Activated CD4-positive, alpha-beta T cell treated with anti-CD3 and anti-CD28 coated beads for 1 hour (primary cell): ENCODE measurements around the gene PTPN9.
"Not testable (repeated sequence)": the region's sequence is repeated elsewhere in the genome, so short reads cannot be mapped to it uniquely, and the experiment has no call there.

ENCODE experiments used
- DNase-seq: peaks from one replicate; pipeline ENCODE4 v3.0.0-alpha.2; 2020

The PTPN9 gene

DNA sequence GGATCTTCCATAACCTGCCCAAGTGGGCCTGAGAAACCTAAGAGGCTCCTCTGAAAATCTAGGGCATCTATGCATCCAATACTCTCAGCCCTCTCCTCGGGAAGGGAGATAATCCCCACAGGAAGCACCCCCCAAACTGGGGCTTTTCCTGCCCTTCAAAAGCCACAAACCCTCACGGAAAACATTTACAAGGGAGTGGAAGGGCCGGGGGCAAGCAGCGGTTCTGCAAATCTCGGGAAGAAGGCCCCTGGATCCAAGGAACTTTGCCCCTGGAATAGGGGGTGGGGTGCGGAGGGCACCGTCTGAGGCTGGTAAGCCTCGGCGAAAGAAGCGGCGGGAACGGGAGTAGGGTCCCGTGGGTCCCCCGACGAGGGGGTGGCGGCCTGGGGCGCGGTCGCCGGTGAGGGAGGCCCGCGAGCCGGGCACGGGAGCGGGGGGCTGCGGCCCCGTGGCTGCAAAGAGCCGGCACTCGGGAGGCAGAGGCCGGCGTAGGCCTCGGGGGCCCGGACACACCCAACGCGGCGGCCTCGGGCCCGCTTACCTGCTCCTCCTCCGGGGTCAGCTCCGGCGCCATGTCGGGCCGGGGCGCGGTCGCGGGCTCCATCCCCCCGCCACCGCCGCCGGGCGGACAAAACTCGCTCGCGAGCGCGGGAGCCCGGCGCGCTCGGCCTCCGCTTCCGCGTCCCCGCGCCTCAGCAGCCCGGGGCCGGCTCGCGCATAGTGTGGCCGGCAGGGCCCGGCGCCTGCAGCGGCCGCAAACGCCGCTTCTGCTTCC is 755 bp downstream of the PTPN9 start:
- DNase-seq: no peak

DNA sequence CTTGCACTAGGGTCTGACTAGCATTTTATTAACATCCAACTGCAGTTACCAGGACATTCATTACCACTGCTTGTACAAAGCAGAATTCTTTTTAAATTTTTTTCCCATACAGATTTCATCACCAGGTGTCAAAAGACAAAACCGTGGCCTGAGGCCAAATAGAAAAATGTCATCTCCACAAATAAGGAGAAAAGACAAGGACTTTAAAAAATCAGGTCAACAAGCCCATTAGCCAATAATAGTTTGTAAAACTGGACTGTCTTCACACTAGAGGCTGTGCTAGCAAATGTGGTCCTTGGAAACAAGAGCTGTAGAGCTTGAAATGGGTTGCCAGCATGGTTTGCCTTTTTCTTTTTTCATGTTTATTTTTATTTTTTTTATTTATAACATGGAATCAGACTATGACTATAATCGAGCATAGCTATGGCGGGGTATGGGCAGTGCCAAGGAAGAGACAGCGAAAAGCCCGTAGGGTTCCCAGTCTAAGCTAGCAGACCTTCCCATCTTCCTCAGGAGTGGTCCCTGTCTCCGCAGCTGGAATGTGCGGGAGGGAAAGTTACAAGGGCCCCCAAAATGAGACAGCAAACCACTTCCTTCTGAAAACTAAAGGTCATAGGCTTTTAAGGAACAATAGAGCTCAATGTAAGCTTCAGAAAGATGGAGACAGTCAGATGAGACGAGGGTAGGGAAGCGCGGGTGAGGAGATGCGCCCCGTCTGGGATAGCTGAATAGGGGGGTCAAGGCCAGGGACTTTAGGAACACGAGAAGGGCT is 1.5 kb downstream of the PTPN9 start:
- no peak for DNase-seq

DNA sequence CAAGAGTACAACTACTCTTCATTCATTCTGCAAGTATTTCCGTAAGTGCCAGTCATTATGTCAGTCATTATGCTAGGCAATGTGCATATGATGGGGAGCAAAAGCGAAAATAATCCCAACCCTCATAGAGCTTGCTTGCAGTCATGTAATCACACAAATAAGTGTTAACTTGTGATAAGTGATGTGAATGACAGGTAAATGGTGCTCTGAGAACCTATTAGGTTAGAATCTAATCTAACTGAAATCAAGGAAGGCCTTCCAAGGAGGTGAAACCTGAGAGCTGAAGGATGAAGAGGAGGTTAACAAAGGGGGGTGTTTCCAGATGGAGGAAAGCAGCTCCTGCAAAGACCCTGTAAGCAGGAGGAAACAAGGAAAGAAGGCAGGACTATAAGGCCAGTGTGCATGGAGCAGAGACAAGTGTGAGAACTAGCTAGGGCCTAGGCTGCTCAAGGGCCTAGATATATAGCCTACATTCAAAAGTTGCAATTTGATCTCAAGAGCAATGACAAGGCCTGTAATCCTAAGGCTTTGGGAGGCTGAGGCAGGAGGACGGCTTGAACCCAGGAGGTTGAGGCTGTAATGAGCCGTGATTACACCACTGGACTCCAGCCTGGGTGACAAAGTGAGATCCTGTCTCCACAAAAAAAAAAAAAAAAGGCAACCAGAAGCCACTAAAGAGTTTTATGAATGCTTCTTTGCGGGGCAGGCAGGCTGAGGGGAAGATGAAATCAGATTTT is 5.3 kb downstream of the PTPN9 start:
- DNase-seq: no peak

DNA sequence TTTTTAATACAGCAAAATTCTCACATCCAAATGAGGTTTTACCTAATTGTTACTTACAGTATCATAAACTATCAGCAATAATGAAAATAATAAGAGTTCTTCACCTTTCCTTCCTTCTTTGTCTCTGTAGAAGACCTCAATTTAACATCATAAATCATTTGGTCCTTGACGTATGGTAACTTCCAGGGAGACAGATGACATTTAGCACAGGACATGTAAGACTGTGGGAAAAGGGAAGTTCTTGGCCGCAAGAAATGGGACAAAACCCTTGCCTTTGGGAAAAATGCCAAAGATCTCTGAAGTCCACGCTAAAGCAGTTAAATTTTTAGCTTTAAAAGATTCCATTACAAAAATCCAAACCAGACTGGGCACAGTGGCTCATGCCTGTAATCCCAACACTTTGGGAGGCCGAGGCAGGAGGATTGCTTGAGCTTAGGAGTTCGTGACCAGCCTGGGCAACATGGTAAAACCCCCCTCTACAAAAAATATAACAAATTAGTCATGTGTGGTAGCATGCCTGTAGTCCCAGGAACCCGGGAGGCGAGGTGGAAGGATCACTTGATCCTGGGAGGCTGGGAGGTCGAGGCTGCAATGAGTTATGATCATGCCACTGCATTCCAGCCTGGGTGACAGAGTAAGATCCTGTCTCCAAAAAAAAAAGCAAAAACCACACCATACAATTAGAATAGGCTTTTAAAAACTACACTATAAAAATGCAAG is 8.8 kb downstream of the PTPN9 start:
- no peak for DNase-seq

DNA sequence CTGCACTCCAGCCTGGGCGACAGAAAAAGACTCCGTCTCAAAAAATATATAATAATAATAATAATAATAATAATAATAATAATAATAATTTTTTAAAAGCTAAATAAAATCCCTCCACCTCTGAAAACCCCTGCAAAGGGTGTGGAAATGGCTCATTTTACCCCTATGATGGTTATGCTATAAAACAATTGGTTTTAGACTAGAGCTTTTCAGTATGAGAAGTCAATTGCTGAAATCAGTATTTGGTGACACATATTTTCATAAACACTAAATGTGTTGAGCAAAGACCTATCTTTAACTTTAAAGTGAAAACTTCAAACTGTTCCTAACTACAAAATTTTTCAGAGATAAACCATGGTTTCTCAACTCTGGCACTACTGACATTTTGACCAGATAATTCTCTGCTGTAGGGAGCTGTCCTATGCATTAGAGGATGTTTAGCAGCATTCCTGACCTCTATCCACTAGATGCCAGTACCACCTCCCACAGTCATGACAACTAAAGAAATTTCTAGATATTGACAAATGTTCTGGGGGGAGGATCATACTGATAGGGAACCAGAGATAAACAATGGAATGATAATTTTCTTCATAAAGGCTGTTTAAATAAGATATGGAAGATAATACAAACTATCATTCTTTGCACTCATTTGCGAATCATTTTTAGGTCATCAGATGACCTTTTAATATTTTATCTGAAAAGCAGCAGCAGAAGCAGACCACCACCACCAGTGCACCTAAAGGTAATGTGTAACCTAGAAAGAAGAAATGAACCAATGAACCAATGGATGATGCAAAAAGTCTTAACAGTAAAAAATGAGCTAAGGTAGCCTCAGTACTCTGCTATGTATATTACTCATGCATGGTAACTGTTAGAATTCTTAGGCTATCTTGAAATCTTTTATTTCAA is 13.8 kb downstream of the PTPN9 start:
- DNase-seq: no peak

DNA sequence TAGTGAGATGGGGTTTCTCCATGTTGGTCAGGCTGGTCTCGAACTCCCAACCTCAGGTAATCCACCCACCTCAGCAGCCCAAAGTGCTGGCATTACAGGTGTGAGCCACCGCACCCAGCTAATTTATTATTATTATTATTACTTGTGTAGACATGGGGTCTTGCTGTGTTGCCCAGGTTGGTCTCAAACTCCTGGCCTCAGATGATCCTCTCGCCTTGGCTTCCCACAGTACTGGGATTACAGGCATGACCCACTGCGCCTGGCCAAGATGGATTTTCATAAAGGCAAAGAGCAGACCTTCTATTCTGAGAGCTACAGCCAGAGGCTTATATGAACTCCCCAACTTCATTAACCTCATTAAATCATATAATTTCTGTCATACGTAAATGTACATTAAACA is 17.2 kb downstream of the PTPN9 start:
- no peak for DNase-seq

DNA sequence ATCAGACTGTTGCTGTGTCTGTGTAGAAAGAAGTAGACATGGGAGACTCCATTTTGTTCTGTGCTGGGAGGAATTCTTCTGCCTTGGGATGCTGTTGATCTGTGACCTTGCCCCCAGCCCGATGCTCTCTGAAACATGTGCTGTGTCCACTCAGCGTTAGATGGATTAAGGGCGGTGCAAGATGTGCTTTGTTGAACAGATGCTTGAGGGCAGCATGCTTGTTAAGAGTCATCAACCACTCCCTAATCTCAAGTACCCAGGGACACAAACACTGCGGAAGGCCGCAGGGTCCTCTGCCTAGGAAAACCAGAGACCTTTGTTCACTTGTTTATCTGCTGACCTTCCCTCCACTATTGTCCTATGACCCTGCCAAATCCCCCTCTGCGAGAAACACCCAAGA is 19.8 kb downstream of the PTPN9 start:
- not testable (repeated sequence) for DNase-seq

DNA sequence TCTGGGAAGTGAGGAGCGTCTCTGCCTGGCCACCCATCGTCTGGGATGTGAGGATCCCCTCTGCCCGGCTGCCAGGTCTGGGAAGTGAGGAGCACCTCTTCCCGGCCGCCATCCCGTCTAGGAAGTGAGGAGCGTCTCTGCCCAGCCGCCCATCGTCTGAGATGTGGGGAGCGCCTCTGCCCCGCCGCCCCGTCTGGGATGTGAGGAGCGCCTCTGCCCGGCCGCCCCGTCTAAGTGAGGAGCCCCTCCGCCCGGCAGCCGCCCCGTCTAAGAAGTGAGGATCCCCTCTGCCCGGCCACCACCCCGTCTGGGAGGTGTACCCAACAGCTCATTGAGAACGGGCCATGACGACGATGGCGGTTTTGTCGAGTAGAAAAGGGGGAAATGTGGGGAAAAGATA is 20.2 kb downstream of the PTPN9 start:
- DNase-seq: not testable (repeated sequence)

DNA sequence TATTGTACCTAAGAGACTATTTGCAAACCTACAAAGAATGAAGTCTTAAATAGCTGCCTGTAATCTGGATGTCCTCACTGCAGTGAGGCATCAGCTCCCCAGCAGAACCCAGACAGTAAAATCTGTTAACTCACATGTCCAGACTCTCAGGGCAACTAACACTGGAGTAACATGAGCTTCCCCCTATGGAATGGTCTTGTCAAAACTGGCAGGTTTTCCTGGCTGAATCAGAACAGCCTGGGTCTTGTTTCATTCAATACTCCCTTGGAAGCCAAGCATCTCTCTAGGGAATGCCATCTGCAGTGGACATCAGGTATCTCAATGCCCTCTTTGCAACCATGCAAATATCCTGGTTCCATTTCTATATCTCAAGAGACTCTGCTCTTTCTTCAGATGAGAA is 24.4 kb downstream of the PTPN9 start:
- no peak for DNase-seq

DNA sequence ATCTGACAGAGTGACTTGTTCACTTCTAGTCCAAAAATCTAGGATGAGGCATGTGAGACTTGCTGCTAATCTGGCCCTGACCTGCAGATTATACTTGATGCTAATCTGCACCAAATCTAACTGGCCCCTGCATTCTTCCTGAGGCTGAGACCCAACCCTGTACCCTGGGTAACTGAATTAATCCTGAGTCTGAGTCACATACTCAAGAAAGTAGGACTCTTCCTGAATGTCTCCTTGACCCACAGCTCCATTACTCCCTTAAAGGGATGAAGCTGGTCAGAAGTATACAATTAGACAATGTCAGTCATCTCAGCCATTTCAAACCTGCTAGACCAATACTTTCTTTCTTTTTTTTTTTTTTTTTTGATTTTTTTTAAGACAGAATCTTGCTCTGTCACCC is 25.5 kb downstream of the PTPN9 start:
- no peak for DNase-seq

DNA sequence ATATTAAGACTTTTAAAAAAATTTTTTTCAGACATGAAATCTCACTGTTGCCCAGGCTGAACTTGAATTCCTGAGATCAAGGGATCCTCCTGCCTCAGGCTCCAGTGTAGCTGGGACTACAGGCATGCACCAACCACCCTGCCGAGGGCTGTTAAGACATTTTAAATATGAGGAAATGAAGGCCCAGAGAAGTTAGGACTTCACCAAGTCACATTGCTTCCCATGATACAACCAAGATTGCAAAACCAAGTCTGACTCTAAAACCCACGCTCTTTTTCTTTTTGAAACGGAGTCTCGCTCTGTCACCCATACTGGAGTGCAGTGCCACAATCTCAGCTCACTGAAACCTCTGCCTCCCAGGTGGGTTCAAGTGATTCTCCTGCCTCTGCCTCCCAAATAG is 28.0 kb downstream of the PTPN9 start:
- no peak for DNase-seq

DNA sequence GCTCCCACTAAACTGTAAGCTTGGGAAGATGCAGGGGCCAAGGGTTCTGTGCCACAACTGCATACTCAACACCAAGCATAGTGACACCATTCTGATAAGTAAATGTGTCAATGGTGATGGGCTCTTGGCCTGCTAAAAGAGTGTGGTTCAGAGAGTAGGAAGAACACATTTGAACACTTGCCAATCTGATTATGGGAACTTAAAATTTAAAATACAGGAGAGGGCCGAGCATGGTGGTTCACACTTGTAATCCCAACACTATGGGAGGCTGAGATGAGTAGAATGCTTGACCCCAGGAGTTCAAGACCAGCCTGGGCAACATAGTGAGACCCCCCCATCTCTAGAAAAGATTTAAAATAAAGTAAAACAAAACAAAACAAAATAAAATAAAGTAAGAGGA is 34.1 kb downstream of the PTPN9 start:
- no peak for DNase-seq

DNA sequence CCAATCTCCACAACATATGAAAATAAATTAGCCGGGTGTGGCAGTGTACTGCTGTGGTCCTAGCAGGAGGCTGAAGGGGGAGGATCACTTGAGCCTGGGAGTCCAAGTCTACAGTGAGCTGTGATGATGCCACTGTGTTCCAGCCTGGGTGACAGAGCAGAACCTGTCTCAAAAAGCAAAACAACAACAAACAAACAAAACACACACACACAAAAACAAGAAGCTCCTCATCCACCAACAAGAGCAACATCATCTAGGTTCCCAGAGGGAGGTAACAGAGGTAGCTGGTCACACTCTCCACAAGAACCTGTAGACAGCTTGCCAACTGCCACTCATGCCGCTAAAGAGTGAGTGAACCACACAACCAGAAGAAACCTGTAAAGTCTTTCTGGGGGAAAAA is 34.8 kb downstream of the PTPN9 start:
- no peak for DNase-seq

DNA sequence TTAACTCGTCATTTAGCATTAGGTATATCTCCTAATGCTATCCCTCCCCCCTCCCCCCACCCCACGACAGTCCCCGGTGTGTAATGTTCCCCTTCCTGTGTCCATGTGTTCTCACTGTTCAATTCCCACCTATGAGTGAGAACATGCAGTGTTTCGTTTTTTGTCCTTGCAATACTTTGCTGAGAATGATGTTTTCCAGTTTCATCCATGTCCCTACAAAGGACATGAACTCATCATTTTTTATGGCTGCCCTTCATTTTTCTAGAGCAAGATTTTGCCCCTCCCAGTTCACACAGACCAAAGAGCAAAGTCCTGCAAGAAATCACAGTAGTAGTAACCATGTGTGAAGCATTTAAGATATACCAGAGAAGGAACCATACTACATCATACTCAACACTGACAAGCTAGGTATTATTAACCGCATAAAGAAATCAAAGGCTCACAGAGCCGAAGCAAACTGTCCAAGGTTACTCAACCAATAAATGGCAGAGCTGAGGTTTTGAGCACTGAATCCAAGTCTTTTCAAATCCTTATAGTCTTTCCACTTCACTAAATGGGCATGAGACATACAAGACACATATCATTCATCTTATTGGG is 36.1 kb downstream of the PTPN9 start:
- DNase-seq: not testable (repeated sequence)

DNA sequence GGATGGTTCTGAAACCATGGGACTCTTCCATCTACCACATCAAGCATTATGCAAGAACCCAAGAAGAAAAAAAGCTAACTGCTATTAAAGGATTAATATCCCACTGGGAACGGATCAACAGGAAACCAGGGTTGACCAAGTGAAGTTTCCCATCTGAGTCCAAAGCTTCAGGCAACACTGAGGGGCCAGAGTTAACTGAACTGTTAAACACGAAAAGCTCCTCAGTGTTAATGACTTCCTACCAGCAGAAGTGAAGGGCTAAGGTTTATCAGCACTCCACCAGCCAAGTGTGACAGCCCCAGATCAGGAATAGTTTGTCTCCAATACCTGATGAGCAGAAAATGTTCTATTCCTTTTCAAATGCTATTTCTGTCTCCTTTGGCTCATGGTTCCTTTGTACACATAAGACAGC is 36.7 kb downstream of the PTPN9 start:
- no peak for DNase-seq

DNA sequence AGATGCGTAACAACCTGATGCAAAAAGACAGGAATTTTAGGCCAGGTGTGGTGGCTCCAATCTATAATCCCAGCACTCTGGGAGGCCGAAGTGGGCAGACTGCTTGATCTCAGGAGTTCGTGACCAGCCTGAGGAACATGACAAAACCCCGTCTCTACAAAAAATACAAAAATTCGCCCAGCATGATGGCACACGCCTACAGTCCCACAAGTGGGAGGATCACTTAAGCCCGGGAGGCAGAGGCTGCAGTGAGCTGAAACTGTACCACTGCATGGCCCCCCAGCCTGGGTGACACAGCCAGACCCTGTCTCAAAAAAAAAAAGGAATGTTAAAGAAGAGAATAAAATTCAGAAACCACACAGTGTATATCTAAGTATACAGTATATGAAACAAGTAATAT is 40.7 kb downstream of the PTPN9 start:
- no peak for DNase-seq

DNA sequence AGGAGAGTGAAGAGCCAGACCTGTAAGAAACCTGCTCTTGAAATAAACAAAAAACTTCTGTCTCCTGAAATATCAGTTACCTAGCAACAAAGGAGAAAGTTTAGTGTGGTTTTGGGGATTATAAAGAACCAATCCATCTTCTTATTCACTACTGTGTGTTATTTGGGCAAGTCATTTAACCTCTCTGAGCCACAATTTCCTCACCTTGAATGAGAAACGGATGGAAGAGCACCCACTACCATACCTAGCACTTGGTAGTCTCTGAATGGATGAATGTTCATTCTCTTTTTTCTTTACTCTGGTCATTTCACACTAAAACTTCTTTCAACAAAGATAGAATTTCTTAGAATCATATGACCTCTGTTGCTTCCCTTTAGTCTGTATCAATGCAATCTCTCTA is 45.2 kb downstream of the PTPN9 start:
- DNase-seq: no peak

DNA sequence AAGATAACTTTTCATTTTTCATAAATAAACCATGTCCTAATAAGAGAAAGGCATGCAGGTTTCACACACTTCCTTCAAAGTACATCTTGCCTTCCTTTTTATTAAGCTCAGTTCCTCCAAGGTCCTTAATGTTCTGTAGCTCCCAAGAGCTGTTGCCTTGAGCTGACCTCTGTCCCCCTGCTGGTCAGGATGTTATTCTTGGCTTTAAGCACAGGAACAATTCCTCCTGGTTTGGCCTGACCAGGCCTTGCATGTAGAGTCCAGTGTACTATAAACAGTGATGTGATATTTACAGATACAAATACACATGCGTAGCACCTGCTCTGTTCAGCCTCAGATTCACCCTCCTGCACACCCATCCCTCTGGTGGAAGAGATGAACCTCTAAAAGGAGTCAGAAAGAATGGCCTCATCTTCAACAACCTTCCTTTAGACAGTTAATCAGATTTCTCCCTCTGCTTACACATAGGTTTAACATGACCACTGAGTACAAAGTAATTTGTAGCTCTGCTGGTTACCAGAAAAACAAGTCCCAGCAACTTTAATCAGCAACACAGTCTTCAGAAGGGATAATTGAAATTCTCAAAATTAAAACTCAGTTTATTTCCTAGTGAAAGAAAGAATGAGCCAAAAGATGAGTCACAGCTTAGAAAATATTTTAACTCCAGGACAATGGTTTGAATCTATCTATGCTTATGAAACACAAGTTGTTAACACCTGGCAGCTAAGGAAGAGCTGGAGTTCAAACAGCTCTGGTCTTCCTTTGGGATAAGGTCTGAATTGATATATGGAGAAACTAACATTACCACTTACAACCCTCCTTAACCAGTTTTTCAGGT is 46.5 kb downstream of the PTPN9 start:
- no peak for DNase-seq

DNA sequence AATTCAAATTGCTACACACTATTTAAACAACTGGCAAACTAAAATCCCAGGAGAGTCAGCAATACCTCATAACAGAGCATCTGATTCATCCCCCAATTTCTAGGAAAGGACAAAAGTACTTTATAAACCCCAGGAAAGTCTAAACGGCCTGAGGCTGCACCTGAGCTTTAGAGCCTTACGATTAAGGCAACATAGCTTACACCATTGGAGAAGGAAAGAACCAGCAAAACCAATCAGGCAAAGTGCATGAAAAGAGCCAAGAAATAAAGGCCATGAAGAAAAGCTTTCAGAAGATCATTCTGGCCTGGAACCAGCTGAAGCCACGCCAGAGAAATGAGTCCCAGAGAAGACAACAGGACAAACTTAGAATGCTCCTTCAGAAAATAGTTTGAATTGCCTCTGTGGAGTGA is 48.1 kb downstream of the PTPN9 start:
- DNase-seq: no peak

DNA sequence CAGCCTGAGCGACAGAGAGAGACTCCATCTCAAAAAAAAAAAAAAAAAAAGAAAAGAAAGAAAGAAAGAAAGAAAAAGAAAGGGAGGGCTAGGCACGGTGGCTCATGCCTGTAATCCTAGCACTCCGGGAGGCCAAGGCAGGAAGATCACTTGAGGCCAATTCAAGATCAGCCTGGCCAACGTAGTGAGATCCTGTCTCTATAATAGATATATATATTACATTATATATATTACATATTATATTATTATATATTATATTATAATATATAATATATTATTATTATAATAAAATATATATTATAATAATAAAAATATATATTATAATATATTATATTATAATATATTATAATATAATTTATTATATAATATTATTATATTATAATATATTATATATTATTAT is 48.9 kb downstream of the PTPN9 start:
- no peak for DNase-seq

DNA sequence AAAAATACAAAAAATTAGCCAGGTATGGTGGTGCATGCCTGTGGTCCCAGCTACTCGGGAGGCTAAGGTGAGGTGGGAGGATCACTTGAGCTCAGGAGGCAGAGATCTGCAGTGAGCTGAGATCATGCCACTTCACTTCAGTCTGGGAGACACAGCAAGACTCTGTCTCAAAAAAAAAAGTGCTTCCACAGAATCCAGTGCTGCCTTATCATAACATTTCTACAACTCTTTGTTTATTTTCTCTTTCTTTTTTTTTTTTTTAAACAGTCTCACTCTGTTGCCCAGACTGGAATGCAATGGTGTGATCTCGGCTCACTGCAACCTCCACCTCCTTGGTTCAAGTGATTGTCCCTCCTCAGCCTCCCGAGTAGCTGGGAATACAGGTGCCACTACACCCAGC is 53.4 kb downstream of the PTPN9 start:
- DNase-seq: not testable (repeated sequence)
